Skeletal muscle satellite cell (primary cell): ENCODE measurements around the gene MGMT.

Experiments used
- H3K27me3 ChIP-seq: 2 replicates; pipeline ENCODE4 v1.7.0; 2013; ENCODE audit warnings: low read length; ENCODE audit not compliant: control insufficient read depth, insufficient read depth
- H3K36me3 ChIP-seq: 2 replicates; pipeline ENCODE4 v1.7.0; 2013; ENCODE audit warnings: mild to moderate bottlenecking, control low read depth, low read length; ENCODE audit not compliant: insufficient read depth
- H3K4me1 ChIP-seq: 2 replicates; pipeline ENCODE4 v1.7.0; 2013; ENCODE audit warnings: low read length; ENCODE audit not compliant: control insufficient read depth, insufficient read depth
- H3K4me2 ChIP-seq: 2 replicates; pipeline ENCODE4 v1.7.0; 2013; ENCODE audit warnings: mild to moderate bottlenecking, low read length
- H3K4me3 ChIP-seq: 2 replicates; pipeline ENCODE4 v1.7.0; 2013; ENCODE audit warnings: low read length
- H3K9ac ChIP-seq: 2 replicates; pipeline ENCODE4 v1.7.0; 2013; ENCODE audit warnings: mild to moderate bottlenecking, low read depth, low read length, moderate library complexity
- H3K9me3 ChIP-seq: replicated peaks from 2 replicates; pipeline ENCODE4 v1.7.0; 2013; ENCODE audit warnings: mild to moderate bottlenecking, control low read depth, low read length

MGMT gene

DNA sequence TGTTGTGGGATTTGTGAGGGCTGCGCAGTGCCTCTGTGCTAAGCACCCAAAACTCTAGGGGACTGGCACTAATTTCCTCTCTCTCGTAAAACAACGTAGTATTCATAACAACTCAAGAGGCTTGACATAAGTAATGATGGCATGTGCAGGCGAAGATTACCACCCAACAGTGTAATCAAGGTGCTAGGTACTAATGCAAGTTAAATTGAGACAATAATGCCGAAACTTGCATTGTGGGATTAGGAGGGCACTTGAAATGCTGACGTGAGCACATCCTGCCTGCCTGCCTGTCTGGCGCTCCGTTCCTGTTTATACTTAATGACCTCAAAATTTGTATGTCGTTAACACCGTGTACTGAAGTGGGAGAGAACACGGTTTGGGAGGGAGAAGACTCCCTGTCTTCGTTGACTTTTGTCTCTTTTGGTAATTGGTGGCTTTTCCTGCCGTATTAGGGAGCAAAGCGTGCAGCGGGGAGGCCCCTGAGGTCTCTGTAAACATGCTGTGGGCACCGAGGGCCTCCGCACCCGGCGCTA is 139.0 kb downstream of the MGMT start:
- Histone ChIP-seq H3K4me2 (peak overlapping the region; percentile 77), H3K4me3 (peak overlapping the region; percentile 52), H3K9ac (no peak overlapping the region)

DNA sequence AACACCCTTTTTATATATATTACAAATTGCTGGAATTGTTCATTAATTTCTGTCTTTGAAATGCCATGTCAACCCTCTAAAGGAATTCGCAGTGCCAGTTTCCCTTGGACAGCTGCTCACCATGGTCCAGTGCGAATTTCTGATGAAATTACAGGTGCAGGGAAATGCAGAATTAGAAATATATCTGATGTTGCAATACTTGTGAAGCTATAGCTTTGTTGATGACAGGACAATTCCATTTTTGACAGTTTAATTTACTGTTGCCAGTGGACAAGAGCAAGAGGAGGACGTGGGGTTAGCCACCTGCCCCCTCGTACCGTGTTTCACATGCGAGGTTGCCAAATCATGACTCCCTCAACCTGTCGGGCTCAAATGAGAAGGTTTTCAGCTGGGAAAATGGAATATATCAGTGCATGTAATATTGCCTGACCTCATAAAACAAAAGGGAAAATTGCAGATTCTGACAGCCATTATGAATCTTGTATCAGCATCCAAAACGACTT is 140.6 kb downstream of the MGMT start:
- Histone ChIP-seq H3K27me3 (no peaks in the 10 kb centered on the region), H3K9ac (no peak overlapping the region), H3K36me3 (no peaks in the 10 kb centered on the region), H3K9me3 (no peaks in the 10 kb centered on the region), H3K4me2 (no peak overlapping the region), H3K4me1 (peaks cover 8% of the 10 kb centered on the region), H3K4me3 (no peak overlapping the region)

More for the DNA sequence above, 139.0 kb downstream of the MGMT start:
- peaks cover 8% of the 10 kb centered on the region for H3K4me1 ChIP-seq
- no peaks in the 10 kb centered on the region for H3K36me3 ChIP-seq
- H3K9me3 ChIP-seq, result no peaks in the 10 kb centered on the region
- H3K27me3 ChIP-seq, result no peaks in the 10 kb centered on the region

DNA sequence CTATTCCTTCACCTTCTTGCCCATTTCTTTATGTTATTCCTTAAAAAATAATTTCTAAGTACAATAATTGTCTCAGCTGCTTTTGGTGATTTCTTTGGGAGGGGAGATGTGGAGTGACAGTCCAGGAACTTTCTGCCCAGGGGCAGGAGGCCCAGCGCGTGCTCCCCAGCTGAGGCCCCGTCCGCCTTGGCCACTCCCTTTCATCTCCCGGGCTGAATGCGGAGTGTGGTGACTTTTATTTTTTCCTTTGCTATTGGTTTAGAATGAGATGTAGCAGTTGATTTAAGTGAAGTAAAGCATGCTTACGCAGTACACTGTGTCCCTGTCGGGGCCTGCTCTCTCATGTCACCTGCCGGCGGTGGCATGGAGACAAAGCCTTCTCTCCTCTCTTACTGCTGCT is 141.6 kb downstream of the MGMT start:
- Histone ChIP-seq H3K36me3 (no peaks in the 10 kb centered on the region), H3K27me3 (no peaks in the 10 kb centered on the region), H3K4me3 (no peak overlapping the region), H3K4me1 (peaks cover 8% of the 10 kb centered on the region), H3K9ac (no peak overlapping the region), H3K4me2 (no peak overlapping the region), H3K9me3 (no peaks in the 10 kb centered on the region)

DNA sequence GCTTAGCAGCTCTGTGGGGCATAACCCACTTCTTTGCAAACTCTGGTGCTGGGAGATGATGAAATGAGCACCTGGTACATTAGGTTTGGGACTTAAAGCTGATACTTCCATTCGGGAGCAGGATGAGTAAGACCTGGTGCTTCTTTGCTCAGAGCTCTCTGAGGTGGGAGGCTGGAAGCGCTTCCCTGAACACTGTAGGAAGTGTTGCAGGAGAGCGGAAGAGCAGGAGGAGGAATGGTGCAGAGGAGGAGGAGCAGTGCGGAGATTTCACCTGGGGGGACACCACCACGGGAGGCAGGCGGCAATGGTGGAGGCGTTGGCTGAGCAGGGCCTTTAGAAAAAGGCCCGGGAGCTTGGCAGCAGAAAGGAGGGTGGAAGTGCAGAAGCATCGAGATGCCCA is 142.5 kb downstream of the MGMT start:
- Histone ChIP-seq H3K4me2 (no peak overlapping the region), H3K36me3 (no peaks in the 10 kb centered on the region), H3K9ac (no peak overlapping the region), H3K4me1 (peaks cover 8% of the 10 kb centered on the region), H3K27me3 (no peaks in the 10 kb centered on the region), H3K9me3 (no peaks in the 10 kb centered on the region), H3K4me3 (no peak overlapping the region)

DNA sequence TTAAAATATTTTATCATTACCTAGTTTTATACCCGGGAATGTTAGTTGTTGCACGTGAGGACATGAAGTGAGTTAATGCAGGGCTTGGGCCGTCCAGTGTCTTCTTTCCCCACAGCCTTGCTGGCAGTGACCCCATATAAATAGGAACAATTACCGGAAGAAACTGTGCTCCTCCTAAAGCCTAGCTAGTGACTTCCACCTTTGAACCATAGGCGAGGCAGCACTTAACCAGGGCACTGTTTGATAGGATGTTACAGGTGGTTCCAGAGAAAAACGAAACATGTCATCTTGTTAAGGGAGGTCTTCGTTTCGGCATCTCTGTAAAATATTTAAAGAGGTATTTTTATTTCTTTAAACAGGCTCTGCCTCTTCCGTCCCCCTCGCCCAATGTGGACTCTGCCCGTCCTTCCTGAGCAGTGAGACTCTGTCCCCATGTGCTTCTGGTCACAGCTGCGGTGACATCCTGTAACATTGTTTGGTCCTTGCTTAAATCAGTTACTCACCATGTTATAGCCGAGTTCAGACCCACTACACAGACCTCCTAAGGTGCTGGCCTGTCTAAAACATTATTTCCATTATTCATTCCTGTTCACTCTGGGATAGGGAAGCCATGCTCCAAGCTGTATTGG is 145.6 kb downstream of the MGMT start:
- Histone ChIP-seq H3K36me3 (no peaks in the 10 kb centered on the region), H3K9me3 (no peaks in the 10 kb centered on the region), H3K4me1 (no peaks in the 10 kb centered on the region), H3K9ac (no peak overlapping the region), H3K4me3 (no peak overlapping the region), H3K4me2 (no peak overlapping the region), H3K27me3 (no peaks in the 10 kb centered on the region)

DNA sequence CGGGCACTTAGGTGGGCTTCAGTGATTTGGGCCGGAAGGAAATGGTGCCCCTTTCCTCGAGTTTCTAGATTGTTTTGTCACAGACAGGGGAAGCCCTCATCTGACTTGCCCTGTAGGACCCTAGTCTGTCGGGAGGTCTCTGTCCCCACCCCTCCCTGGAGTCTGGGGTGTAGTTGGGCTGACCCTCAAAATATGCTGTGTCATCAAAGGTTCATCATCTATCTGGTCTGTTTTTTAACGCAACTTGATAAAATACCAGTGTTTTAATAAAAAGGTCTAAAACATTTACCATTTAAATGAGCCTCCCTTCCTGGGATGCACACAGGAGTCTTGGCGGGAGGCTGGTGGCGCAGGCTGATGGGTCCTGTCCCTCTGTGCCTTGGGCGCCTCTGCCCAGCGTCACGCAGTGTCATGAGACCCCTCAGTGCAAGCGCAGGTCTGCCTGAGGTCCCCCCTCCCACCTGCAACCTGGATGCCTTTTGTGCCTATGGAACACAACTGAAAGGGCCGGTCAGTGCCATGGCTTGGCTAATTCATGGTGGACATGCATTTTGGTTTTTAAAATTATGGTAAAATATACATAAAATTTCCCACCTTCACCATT is 146.4 kb downstream of the MGMT start:
- no peaks in the 10 kb centered on the region for H3K9me3 ChIP-seq
- H3K4me1 ChIP-seq, result no peaks in the 10 kb centered on the region
- H3K9ac ChIP-seq, result no peak overlapping the region

DNA sequence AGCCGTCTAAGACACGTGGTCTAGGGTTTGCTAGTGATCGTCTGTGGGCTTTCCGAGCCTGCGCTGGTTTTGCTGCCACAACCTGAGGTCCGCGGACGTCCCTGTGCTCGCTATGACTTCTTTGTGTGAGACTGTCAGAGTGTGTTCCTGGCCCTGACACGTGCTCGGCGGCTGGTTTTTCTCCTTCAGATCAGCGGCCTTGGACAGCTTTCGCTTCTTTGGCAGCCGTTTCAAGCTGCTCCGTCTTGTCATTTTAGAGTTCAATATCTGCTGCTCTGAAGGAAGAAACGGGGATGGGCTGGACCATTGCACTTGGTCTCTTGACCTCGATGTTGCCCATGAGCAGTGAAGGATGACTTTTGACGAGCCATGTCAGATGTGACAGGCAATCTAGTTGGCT is 147.3 kb downstream of the MGMT start:
- Histone ChIP-seq H3K4me3 (no peak overlapping the region), H3K27me3 (no peaks in the 10 kb centered on the region), H3K4me1 (no peaks in the 10 kb centered on the region), H3K9me3 (no peaks in the 10 kb centered on the region), H3K9ac (no peak overlapping the region), H3K36me3 (no peaks in the 10 kb centered on the region), H3K4me2 (no peak overlapping the region)

More for the DNA sequence above, 146.4 kb downstream of the MGMT start:
- Histone ChIP-seq H3K4me3 (no peak overlapping the region), H3K27me3 (no peaks in the 10 kb centered on the region), H3K36me3 (no peaks in the 10 kb centered on the region), H3K4me2 (no peak overlapping the region)

DNA sequence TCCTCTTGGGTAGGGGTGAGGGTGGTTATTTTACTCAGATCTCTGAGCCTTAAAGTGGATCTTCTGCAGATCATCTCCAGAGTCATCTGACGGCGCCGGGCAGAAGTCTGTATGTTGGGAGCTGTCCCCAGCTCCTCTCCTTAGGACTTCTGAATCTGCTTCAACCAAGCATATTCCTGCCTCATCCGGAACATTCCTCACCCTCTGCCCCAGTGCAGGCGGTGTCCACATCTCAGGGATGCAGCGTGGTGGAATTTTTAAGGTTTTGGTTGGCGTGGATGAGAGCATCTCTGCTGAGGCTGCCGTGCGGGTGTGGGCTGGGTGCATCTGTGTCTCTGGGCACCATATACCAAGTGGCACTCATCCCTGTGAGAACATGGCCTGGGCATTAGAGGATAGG is 148.3 kb downstream of the MGMT start:
- no peaks in the 10 kb centered on the region for H3K9me3 ChIP-seq

DNA sequence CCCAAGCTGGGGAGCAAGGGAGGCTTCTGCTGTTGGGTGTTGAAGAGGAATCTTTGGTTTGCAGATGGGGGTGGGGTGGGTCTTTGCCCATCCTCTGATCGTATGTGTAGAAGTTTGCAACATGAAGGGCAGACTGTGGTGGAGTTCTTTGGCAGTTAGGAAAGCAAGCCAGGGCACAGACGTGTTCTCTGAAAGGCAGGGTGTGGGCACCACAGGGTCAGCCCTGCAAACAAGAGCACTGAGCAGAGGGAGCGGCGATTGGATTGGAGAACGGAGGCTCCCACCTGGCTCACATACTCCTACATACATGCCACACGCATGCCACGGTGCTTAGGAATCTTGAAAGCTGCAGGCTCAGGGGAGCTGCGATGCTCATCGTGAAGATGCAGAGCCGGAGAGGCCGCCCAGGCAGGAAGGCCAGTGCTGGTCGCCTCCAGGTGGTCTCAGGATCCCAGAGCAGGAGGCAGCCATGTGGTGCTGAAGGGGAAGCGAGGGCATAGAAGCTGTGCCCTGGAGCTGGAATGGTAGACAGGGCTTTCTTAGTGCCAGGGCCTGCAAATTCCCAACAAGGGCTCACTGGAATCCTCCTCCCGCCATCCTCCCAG is 149.0 kb downstream of the MGMT start:
- Histone ChIP-seq H3K4me2 (no peak overlapping the region), H3K9ac (no peak overlapping the region), H3K27me3 (no peaks in the 10 kb centered on the region), H3K4me3 (no peak overlapping the region), H3K36me3 (no peaks in the 10 kb centered on the region), H3K9me3 (no peaks in the 10 kb centered on the region), H3K4me1 (no peaks in the 10 kb centered on the region)

More for the DNA sequence above, 148.3 kb downstream of the MGMT start:
- Histone ChIP-seq H3K4me2 (no peak overlapping the region), H3K4me3 (no peak overlapping the region), H3K36me3 (no peaks in the 10 kb centered on the region), H3K27me3 (no peaks in the 10 kb centered on the region), H3K9ac (no peak overlapping the region), H3K4me1 (no peaks in the 10 kb centered on the region)

DNA sequence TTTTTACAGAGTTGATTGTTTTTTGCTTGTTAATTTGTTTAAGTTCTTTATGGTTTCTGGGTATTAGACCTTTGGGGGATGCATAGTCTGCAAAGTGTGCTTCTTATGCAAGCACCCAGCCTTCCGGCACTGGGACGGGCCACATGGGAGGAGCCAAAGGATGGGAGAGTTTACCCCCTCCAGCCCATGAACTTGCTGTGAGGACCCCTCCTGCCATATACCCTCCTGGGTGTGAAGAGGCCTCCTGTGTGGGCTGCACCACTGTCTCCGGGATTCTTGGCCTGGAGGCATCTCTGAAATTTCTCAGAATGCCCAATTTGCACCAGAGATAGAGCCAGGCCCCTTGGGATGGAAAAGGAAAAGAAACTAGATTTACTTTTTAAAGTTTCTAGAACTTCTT is 150.7 kb downstream of the MGMT start:
- no peaks in the 10 kb centered on the region for H3K9me3 ChIP-seq
- H3K4me1 ChIP-seq, result no peaks in the 10 kb centered on the region
- no peak overlapping the region for H3K4me2 ChIP-seq
- H3K36me3 ChIP-seq, result no peaks in the 10 kb centered on the region
- no peak overlapping the region for H3K9ac ChIP-seq
- no peaks in the 10 kb centered on the region for H3K27me3 ChIP-seq
- H3K4me3 ChIP-seq, result no peak overlapping the region

DNA sequence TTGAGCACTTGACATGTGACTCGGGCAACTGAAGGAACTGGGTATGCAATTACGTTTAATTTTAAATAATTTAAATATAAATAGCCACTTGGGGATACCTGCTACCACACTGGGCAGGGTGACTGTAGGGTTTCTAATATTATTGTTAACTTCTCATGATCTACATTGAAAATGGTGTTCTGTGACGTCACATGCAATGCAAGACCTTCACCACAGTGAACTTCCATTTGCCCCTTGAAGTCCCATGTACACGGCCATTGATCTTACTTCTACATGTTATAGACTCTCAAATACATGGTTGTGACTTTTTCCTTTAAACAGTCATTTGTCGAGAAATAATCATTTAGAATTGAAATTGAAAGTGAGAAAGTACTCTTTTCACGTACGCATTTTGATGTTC is 154.0 kb downstream of the MGMT start:
- Histone ChIP-seq H3K27me3 (no peaks in the 10 kb centered on the region), H3K4me1 (no peaks in the 10 kb centered on the region), H3K4me3 (no peak overlapping the region), H3K9ac (no peak overlapping the region), H3K9me3 (no peaks in the 10 kb centered on the region), H3K4me2 (no peak overlapping the region), H3K36me3 (no peaks in the 10 kb centered on the region)
